Breast epithelium (tissue), 3 donors: ENCODE data around the gene MACC1.

ENCODE experiments used
- CTCF ChIP-seq, 3 donors: fragments of 450-650 bp; IDR thresholded peaks; one replicate each; pipeline ENCODE4 v1.5.1; 2016 to 2017; ENCODE audit warnings: antibody characterized with exemption in 3 of 3, mild to moderate bottlenecking in 3 of 3, moderate library complexity in 3 of 3
- POLR2A ChIP-seq: fragments of 450-650 bp; IDR thresholded peaks from one replicate; pipeline ENCODE4 v1.6.1; 2016; ENCODE audit warnings: antibody characterized with exemption, mild to moderate bottlenecking, moderate library complexity

GRCh38 chr7:20152511-20152910 lies 64.7 kb downstream of the MACC1 start:
- TF ChIP-seq CTCF (IDR thresholded peaks at IDR 0.05) (no peak), POLR2A (no peak)
